Amniotic stem cell (primary cell): ENCODE data around the gene OR51G2.

Experiments used
- DNase-seq: peaks from one replicate; lab custom pipeline; 2025; lab: John Stamatoyannopoulos, UW

OR51G2 gene

DNA sequence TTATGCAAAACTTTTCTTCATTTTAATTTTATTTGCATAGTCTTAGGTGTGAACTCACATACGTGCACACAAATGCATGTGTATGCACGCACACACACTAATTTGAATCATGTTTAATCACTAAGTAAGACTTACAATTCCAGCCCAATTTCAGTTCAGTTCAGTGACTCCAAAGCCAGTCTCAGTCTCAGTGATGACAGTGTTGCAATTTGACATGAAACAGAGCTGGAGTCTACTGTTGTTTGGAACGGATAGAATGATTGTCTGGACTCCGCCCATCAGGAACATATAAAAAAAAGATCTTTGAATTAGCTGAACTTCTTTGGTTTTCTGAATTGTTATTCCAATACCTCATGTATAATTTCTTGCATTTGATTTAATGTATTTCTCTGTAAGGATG lies 55.3 kb downstream of the OR51G2 start:
- DNase-seq = no peak
